T-helper 1 cell treated with Interleukin-12 subunit alpha and Interleukin-12 subunit beta and Interleukin-4 antibody, amounts not matched to agents 30 μg/mL and 1 μg/mL, for 36 hours (primary cell): ENCODE data around the gene FBLL1.

ENCODE experiments used
- H3K27ac Mint-ChIP-seq: one replicate; pipeline ENCODE4 v1.8.0; 2021; ENCODE audit warnings: mild to moderate bottlenecking, mixed read lengths
- H3K27me3 Mint-ChIP-seq: one replicate; pipeline ENCODE4 v1.8.0; 2021; ENCODE audit warnings: low read depth, mixed read lengths
- H3K36me3 Mint-ChIP-seq: one replicate; pipeline ENCODE4 v1.8.0; 2021; ENCODE audit warnings: low read depth, mixed read lengths
- H3K4me1 Mint-ChIP-seq: one replicate; pipeline ENCODE4 v1.8.0; 2021; ENCODE audit warnings: low read depth, mixed read lengths
- H3K4me3 Mint-ChIP-seq: one replicate; pipeline ENCODE4 v1.8.0; 2021; ENCODE audit warnings: mild to moderate bottlenecking, moderate library complexity, mixed read lengths
- H3K9me3 Mint-ChIP-seq: one replicate; pipeline ENCODE4 v1.8.0; 2021; ENCODE audit warnings: mixed read lengths

FBLL1 gene

DNA sequence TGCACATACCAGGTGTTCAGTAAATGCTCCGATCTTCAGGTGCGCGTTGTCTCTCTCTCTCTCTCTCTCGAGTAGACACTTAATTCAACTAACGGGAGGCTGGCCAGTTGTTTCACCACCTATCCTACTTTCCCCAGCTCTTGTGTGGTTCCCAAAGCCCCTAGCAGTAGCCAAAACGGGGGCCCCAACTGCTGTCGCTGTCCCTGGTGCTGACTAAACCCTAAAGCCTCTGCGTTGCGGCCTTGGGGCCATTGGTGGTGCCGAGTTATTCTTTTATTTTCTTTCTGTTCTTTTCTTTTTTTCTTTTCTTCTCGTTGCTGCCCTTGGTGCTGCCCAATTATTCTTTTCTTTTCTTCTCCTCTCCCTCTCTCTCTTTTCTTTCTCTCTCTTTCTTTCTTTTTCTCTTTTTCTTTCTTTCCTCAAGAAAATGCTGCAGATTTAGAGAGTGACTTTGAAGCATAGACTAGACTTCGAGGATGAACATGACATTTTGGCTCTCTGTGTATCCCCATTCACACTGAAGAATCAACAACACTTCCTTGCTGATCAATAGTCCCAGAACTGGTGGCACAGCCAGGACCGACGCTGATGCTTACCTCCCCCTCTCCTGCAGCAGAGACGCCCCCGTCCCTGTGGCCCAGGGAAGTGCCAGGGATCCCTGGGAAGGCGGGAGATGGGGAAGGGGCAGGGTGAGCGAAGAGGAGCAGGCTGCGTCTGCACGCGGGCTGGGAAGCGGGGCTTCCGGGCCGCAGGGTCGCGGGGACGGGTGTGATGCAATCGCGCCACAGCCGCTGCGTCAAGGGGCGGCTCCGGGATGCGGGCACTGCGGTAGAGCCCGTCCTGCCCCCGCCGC, at the start of gene FBLL1:
Gene FBLL1, plus strand, starts transcription at position 785 of the 853 bp plus-strand sequence. CDS start 200 bp downstream, outside the sequence.
- peak within 1 kb of the TSS; percentile 45 for H3K4me3 Mint-ChIP-seq
- peaks cover 2% of the 10 kb centered on the region for H3K36me3 Mint-ChIP-seq
- peaks cover 38% of the 10 kb centered on the region for H3K27me3 Mint-ChIP-seq
- H3K9me3 Mint-ChIP-seq: no peaks in the 10 kb centered on the region
- no peak within 1 kb of the TSS for H3K27ac Mint-ChIP-seq
- peaks cover 4% of the 10 kb centered on the region for H3K4me1 Mint-ChIP-seq

DNA sequence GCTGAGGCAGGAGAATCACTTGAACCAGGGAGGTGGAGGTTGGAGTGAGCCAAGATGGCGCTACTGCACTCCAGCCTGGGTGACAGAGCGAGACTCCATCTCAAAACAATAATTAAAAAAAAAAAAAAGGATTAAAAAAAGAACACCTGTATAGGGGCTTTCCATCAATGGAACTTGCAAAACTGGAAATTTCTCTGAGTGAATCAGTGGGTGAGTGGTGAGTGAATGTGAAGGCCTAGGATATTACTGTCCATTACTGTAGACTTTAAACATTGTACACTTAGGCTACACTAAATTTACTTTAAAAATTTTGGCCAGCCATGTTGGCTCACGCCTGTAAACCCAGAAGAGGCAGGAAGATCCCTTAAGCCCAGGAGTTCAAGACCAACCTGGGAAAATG, 48.5 kb upstream of the FBLL1 start:
- Mint-ChIP-seq H3K27ac (no peak overlapping the region), H3K4me3 (no peak overlapping the region), H3K9me3 (no peaks in the 10 kb centered on the region), H3K36me3 (no peaks in the 10 kb centered on the region), H3K27me3 (peaks cover 7% of the 10 kb centered on the region), H3K4me1 (peaks cover 20% of the 10 kb centered on the region)

DNA sequence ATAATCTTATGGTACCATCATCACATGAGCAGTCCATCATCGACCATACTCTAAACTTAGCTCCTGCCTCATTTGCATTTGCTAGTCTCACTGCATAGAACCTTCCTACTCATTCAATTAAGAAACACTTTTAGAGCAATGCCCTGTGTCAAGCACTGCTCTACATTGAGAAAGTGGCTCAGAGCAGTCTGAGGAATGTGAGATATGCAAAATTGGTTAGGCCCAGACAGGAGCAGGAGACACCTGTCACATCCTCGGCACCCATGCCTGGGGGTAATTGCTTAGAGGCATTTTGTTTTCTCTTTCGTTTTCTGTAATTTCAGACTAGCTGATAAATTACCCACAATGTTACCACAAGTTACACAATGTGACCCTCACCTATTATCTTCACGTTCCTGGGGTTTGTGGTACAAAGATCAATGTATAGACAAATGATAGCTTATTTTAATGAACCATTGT, 47.7 kb upstream of the FBLL1 start:
- H3K9me3 Mint-ChIP-seq: no peaks in the 10 kb centered on the region

DNA sequence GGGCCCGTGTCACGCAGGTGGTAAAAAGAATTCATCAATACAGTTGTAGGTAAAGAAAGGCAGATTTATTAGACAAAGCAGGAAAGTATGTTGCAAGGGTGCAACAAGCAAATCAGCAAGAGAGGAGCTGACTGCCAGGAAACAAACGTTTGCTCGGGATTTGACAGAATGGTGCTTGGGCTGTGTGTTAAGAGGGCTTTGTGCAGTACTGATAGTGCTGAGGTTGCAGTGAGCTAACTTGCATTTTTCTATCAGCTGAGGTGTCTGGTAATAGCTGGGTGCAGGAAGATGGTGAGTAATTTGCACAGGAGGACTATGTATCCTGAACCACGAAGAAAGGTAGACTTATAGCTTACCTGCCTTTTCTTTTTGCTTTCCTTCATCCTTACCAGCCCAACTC, 46.7 kb upstream of the FBLL1 start:
- Mint-ChIP-seq H3K4me3 (no peak overlapping the region), H3K9me3 (no peaks in the 10 kb centered on the region), H3K36me3 (peaks cover 3% of the 10 kb centered on the region), H3K27me3 (peaks cover 2% of the 10 kb centered on the region), H3K27ac (no peak overlapping the region), H3K4me1 (peaks cover 30% of the 10 kb centered on the region)

More for the DNA sequence above, 47.7 kb upstream of the FBLL1 start:
- peaks cover 27% of the 10 kb centered on the region for H3K4me1 Mint-ChIP-seq
- H3K36me3 Mint-ChIP-seq: peaks cover 1% of the 10 kb centered on the region
- no peak overlapping the region for H3K4me3 Mint-ChIP-seq
- no peak overlapping the region for H3K27ac Mint-ChIP-seq
- H3K27me3 Mint-ChIP-seq: peaks cover 7% of the 10 kb centered on the region

DNA sequence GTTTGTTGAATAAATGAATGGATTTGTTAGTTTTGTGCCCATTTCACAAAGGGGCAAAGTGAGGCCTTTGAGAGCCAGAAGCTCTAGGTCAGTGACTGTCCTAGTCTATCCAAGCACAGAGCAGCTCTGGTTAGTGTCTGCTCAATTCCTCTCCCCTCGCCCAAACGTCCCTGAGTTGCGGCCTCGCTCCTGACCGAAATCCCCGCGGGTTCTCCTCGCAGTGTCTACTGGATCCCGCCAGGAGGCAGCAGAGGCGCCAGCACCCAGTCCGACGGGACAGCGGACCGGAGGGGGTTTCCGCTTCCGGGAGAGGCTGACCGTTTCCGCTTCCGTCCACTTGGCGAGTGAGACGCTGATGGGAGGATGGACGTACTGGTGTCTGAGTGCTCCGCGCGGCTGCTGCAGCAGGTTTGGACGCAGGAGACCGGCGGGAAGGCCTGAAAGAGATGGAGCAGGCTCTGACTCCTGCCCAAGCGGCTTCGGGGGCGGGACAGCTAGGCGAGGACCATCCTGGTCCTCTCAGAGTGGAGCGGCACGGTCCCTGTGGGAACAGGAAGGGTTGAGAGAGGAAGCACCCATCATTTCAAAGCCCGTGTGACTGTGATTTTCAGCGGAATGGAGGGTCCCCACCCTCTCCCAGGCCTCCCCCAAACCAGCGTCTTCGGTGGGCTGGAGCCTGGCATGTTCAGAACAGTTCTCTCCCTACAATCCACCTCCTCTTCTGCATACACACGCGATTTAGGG, 42.8 kb upstream of the FBLL1 start, which contains the start of gene RARS1:
Gene RARS1, plus strand, starts transcription at position 336 of the 744 bp plus-strand sequence. Its CDS starts 28 bp downstream, at position 364.
- H3K27ac Mint-ChIP-seq: peak within 1 kb of the TSS; percentile 95
- H3K4me1 Mint-ChIP-seq: peaks cover 35% of the 10 kb centered on the region
- no peaks in the 10 kb centered on the region for H3K9me3 Mint-ChIP-seq
- no peaks in the 10 kb centered on the region for H3K27me3 Mint-ChIP-seq
- peak within 1 kb of the TSS; percentile 100 for H3K4me3 Mint-ChIP-seq
- peaks cover 15% of the 10 kb centered on the region for H3K36me3 Mint-ChIP-seq

DNA sequence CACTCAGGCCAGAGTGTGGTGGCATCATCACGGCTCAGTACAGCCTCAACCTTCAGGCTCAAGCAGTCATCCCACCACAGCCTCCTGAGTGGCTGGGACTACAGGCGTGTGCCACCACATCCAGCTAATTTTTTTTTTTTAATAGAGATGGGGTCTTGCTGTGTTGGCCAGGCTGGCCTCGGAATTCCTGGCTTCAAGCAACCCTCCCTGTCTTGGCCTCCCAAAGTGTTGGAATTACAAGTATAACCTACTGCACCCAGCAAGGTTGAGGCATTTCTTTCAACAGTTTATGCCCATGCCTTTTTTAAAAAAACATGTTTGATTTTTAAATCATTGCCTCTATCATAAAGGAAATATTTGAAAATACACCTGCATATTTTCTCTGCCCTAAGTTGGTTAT, 40.0 kb upstream of the FBLL1 start:
- Mint-ChIP-seq H3K9me3 (no peaks in the 10 kb centered on the region), H3K4me3 (no peak overlapping the region), H3K4me1 (peaks cover 24% of the 10 kb centered on the region), H3K36me3 (peaks cover 35% of the 10 kb centered on the region), H3K27ac (no peak overlapping the region), H3K27me3 (no peaks in the 10 kb centered on the region)

DNA sequence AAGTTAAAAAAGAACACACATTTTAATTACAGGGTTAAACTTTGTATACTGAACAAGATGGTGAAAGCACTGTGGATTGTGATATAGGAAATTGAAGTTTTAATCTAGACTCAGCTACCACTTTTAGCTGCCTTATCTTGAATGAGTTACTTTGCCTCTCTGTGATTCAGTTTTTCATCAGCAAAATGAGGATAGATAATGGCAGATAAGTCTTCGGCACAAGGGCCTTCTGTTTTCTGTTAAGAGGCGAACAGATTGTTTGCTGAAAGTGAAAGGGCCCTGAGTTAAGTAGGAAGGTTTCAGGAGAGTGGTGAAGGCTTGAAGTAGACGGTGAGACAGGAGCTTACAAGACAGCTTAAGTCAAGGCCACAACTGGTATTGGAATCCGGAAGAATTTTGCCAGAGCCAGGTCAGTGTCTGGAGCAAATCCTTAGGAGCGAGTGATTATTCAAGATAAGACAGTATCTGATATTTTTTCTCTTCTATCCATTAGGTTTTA, 35.0 kb upstream of the FBLL1 start:
- Mint-ChIP-seq H3K27me3 (no peaks in the 10 kb centered on the region), H3K4me3 (no peak overlapping the region), H3K27ac (no peak overlapping the region), H3K36me3 (peaks cover 48% of the 10 kb centered on the region), H3K9me3 (no peaks in the 10 kb centered on the region), H3K4me1 (peaks cover 2% of the 10 kb centered on the region)

DNA sequence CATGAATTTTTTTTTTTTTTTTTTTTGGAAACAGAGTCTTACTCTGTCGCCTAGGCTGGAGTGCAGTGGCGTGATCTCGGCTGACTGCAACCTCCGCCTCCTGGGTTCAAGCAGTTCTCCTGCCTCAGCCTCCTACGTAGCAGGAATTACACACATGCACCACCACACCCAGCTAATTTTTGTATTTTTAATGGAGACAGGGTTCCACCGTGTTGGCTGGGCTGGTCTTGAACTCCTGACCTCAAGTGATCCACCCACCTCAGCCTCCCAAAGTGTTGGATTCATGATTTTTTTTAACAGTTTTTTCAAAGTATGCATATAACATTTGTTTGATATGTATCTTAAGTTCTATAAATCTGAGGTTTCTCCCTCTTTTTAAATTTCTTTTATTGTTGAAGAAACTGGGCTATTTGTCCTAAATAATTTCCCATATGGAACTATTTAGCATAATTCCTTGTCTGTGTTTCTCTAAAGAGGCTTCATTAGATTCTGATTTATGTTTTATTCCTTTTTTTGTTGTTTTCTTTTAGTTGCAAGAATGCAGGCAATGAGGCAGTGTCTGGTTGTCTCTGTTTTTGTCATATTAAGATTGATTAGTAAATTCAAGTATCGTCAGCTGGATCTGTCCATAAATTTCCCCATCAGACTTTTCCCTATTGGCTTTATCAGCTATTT, 26.4 kb upstream of the FBLL1 start:
- H3K9me3 Mint-ChIP-seq: no peaks in the 10 kb centered on the region
- no peaks in the 10 kb centered on the region for H3K4me1 Mint-ChIP-seq
- no peaks in the 10 kb centered on the region for H3K27me3 Mint-ChIP-seq
- no peak overlapping the region for H3K4me3 Mint-ChIP-seq
- H3K36me3 Mint-ChIP-seq: peaks cover 21% of the 10 kb centered on the region
- H3K27ac Mint-ChIP-seq: no peak overlapping the region

DNA sequence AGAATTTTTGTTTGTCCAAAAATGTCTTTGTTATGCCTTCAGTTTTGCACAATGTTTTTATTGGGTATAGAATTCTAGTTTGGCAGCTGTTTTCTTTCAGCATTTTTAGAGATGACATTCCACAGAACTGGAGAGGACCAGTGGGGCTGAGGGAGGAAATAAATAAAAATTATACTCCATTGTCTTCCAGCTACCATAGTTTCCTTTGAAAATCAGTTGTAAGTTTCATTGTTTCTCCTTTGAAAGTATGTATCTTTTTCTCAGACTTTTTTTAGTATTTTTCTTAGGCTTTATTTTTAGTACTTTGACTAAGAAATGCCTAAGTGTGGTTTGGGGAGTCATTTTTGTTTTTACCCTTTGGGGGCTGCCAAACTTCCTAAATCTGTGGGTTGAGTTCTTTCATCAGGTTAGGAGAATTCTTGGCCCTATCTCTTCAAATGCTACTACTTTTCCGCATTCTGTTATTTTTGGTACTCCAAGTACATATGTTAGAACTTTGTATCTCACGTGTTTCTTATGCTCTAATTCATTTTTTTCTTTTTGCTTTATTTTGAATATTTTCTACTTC, 15.2 kb upstream of the FBLL1 start:
- peaks cover 73% of the 10 kb centered on the region for H3K36me3 Mint-ChIP-seq
- H3K4me1 Mint-ChIP-seq: peaks cover 1% of the 10 kb centered on the region
- no peak overlapping the region for H3K27ac Mint-ChIP-seq
- peaks cover 10% of the 10 kb centered on the region for H3K9me3 Mint-ChIP-seq
- no peaks in the 10 kb centered on the region for H3K27me3 Mint-ChIP-seq
- no peak overlapping the region for H3K4me3 Mint-ChIP-seq

DNA sequence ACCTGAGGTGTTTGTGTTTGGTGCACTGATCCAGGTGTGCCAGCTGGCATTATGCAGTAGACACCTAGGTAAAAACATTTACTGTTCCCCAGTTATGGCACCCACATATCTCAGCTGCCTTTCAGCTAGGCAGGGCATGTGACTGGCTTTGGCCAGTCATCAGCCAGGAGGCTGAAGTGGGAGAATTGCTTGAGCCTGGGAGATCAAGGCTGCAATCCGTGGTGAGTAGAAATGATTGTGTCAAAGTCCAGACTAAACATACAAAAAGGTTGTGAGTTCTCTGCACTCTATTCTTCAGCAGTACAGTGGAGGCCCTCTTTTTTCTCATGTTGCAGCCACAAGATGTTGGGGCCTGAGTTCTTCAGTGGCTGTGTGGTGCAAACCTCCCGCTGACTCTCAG, 3.2 kb upstream of the FBLL1 start:
- Mint-ChIP-seq H3K36me3 (peaks cover 2% of the 10 kb centered on the region), H3K4me3 (no peak overlapping the region), H3K27me3 (peaks cover 27% of the 10 kb centered on the region), H3K27ac (no peak overlapping the region), H3K4me1 (peaks cover 4% of the 10 kb centered on the region), H3K9me3 (no peaks in the 10 kb centered on the region)

DNA sequence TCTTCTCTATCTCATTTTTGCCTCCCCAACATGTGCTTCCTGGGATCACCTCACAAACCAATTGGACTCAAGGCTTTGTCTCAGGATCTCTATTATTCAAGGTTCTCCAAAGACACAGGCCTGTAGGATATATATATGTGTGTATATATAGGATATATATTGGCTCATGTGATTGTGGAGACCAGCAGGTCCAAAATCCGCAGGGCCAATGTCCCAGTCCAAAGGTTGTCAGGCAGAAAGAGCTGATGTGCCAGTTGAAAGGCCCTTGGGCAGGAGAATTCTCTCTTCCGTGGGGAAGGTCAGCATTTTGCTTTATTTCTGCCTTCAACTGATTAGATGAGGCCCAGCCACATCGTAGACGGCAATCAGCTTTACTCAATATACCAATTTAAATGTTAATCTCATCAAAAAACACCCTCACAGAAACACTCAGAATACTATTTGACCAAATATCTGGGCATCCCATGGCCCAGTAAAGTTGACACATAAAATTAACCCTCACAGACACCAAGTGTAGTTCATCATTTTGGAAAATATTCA, 1.3 kb upstream of the FBLL1 start:
- Mint-ChIP-seq H3K4me3 (no peak overlapping the region), H3K36me3 (peaks cover 2% of the 10 kb centered on the region), H3K27me3 (peaks cover 38% of the 10 kb centered on the region), H3K9me3 (no peaks in the 10 kb centered on the region), H3K27ac (no peak overlapping the region), H3K4me1 (peaks cover 4% of the 10 kb centered on the region)

DNA sequence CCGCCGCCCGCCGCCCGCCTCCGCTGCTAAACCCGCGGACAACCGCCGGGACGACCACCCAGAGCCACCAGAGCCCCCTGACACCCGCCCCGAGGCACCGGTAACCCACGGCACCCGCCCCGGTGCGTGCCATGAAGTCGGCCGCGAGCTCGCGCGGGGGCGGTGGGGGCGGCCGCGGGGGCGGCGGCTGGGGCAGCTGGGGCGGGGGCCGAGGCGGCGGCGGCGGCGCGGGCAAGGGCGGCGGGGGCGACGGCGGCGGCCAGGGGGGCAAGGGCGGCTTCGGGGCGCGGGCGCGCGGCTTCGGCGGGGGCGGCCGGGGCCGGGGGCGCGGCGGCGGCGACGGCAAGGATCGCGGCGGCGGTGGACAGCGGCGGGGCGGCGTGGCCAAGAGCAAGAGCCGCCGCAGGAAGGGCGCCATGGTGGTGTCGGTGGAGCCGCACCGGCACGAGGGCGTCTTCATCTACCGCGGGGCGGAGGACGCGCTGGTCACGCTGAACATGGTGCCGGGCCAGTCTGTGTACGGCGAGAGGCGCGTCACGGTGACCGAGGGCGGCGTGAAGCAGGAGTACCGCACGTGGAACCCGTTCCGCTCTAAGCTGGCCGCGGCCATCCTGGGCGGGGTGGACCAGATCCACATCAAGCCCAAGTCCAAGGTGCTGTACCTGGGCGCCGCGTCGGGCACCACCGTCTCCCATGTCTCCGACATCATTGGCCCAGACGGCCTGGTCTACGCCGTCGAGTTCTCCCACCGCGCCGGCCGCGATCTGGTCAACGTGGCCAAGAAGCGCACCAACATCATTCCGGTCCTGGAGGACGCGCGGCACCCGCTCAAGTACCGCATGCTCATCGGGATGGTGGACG, 499 bp downstream of the FBLL1 start:
- H3K4me3 Mint-ChIP-seq: peak overlapping the region; percentile 2
- peaks cover 38% of the 10 kb centered on the region for H3K27me3 Mint-ChIP-seq
- H3K27ac Mint-ChIP-seq: no peak overlapping the region
- H3K4me1 Mint-ChIP-seq: peaks cover 4% of the 10 kb centered on the region
- peaks cover 2% of the 10 kb centered on the region for H3K36me3 Mint-ChIP-seq
- H3K9me3 Mint-ChIP-seq: no peaks in the 10 kb centered on the region

DNA sequence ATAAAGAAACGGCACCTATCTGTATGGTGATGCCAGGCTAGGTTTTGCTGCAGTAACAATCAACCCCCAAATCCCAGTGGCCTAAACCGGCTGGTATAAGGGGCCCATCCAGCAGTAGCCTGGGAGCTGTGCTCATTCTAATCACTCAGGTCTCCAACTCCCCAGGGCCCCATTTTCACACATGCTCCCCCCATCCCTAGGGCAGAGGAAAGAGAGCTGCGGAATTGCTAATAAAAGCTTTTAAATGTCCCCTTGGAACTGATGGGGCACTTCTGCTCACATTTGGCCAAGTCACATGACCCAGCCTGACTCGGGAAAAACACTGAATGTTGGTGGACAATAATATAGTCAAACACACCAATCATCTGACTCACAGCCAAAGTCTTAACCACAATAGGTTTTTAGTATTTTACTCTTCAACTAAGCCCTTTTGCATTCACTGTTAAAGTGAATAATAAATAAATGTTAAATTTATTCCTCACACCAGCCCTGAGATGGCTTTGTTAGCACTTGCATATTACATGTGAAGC, 1.6 kb downstream of the FBLL1 start:
- H3K9me3 Mint-ChIP-seq: no peaks in the 10 kb centered on the region
- peaks cover 2% of the 10 kb centered on the region for H3K36me3 Mint-ChIP-seq
- peaks cover 4% of the 10 kb centered on the region for H3K4me1 Mint-ChIP-seq
- H3K27me3 Mint-ChIP-seq: peaks cover 38% of the 10 kb centered on the region
- H3K4me3 Mint-ChIP-seq: peak overlapping the region; percentile 2
- no peak overlapping the region for H3K27ac Mint-ChIP-seq
